Coronary artery (tissue), 2 donors: ENCODE data around the gene ZC3H8.
A peak's percentile ranks its signal among the peaks of the same experiment; 100 is the strongest.

Experiments used
- DNase-seq: peaks from one replicate; pipeline ENCODE4 v3.0.0-alpha.2; 2017; ENCODE audit warnings: low spot score
- H3K27ac ChIP-seq, 2 donors: fragments of 200-600 bp; sonication (generic); one replicate each; pipeline ENCODE4 v1.5.1; 2016 to 2019
- H3K4me3 ChIP-seq: fragments of 200-600 bp; sonication (generic); 2 replicates; pipeline ENCODE4 v1.5.1; 2016; ENCODE audit warnings: mild to moderate bottlenecking, moderate library complexity
- TF ChIP-seq, protein P1 (sequence below): fragments of 200-600 bp; sonication (generic); IDR thresholded peaks from one replicate; pipeline ENCODE4 v1.5.1; 2019; ENCODE audit warnings: antibody characterized with exemption

The ZC3H8 gene

DNA sequence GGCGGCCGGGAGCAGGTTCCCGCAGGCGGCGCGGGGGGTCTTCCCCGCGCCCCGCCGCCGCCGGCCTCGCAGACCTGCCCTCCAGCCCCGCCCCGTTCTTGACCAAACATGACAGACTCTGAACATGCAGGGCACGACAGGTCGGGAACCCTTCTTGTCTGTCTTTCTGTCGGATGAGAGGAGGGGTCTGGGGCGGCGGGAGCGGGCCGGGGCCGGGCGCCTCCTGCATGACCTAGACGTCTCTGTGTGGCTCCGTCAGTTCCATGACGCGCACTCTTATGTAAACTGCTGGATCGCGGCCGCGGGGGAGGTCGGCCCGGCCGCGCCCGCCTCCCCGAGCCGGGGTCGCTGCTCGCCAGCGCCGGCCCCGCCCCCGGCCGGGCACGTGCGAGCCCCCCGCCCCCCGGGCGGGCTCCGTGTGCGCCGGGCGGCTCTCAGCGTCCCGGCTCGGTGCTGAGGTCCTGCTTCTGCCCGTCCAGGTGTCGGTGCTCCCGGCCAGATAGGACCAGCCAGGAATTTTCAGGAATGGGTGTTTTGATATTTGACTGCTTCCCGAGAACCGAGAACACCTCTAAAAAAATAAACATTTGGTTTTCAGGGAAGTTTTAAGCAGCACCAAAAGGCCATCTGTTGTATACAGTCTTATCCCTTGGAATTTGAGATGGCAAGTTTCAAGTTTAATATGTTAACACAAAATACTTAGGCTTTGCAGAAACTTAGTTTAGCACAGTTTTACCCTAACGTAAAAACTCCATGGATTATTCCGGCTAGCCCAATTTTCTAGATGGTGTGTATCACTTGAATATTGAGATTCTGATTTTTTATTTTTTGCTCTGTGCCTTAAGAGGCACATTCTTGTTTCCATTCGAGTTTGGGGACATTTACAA is 21.3 kb upstream of the ZC3H8 start:
- TF ChIP-seq, protein P1, sequence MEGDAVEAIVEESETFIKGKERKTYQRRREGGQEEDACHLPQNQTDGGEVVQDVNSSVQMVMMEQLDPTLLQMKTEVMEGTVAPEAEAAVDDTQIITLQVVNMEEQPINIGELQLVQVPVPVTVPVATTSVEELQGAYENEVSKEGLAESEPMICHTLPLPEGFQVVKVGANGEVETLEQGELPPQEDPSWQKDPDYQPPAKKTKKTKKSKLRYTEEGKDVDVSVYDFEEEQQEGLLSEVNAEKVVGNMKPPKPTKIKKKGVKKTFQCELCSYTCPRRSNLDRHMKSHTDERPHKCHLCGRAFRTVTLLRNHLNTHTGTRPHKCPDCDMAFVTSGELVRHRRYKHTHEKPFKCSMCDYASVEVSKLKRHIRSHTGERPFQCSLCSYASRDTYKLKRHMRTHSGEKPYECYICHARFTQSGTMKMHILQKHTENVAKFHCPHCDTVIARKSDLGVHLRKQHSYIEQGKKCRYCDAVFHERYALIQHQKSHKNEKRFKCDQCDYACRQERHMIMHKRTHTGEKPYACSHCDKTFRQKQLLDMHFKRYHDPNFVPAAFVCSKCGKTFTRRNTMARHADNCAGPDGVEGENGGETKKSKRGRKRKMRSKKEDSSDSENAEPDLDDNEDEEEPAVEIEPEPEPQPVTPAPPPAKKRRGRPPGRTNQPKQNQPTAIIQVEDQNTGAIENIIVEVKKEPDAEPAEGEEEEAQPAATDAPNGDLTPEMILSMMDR, result no peak
- peak overlapping the region; percentile 95 for H3K4me3 ChIP-seq
- peak; percentile 92 for DNase-seq
- H3K27ac ChIP-seq, result peak overlapping the region; percentile 99

DNA sequence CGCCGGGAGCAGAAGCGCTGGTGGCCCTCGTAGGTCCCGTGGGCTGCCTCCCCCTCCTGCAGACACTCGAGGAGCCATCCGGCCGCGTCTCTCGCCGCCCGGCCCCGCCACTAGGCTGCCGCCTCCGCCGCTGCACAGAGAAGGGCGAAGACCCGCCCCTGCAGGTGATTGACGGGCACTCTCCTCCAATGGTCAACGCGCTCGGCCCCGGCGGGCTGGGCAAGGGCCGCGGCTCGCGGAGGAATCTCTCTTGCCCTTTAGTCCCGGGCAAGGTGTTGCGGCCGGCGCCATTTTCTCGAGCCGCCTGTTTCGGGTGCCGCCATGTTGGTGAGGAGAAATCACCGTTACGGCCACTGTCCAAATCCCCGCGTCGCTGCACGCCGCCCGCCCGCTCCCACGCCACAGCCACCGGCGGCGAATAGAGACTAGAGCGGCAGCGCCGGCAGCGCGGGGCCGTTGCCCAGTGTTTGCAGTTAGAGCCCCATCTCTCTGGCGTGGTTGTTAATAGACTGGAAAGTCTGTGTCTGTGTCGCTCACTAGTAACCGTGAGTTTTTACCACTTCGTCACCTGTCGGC is 20.6 kb upstream of the ZC3H8 start, which contains the start of gene ZC3H6:
TSS of gene ZC3H6 (plus strand) at position 287 of the 576 bp plus-strand sequence. CDS start 398 bp downstream, outside the sequence.
- TF ChIP-seq, protein P1, result no peak

DNA sequence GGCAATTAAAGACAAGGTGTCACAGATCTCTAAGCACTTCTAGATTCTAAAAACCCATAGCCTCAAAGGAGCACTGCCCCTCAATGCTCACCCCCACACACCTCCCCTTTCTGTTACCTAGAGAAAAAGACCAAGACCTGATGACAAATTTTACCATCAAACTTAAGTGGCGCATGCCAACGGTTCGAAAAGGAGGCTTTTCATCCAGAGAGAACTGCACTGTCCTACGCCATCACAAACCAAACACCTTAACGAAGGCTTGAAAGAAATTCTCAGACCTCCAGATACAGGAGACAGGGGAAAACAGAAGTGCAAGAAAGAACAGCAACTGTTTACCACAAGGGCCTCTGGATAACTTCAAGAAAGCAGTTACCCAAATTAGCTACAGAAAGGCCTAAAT is 18.5 kb upstream of the ZC3H8 start:
- TF ChIP-seq, protein P1, result no peak
- H3K27ac ChIP-seq, result no peak overlapping the region
- no peak overlapping the region for H3K4me3 ChIP-seq
- DNase-seq, result no peak

More for the DNA sequence above, 20.6 kb upstream of the ZC3H8 start, which contains the start of gene ZC3H6:
- H3K27ac ChIP-seq, result peak within 1 kb of the TSS; percentile 99
- peak; percentile 99 for DNase-seq
- peak within 1 kb of the TSS; percentile 95 for H3K4me3 ChIP-seq

DNA sequence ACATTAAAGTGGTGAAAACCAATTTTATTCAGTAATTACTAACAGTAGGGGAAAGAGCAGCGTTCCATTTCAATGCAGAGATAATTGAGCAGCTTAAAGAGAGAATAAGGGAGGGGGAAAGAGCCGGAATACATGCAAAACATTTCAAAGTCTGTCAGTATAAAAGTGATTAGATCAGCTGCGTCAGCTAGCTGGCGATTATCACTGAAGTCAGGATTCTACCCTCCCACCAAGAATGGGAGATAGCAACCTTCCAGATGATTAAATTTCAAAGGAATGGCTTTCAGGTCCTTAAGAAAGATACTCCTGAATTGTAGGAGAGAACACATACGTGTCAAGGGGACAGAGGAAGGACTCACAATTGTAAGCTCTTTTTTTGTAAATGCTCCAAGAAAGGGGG is 17.8 kb upstream of the ZC3H8 start:
- no peak for DNase-seq
- H3K4me3 ChIP-seq, result no peak overlapping the region
- no peak overlapping the region for H3K27ac ChIP-seq
- TF ChIP-seq, protein P1, result no peak

DNA sequence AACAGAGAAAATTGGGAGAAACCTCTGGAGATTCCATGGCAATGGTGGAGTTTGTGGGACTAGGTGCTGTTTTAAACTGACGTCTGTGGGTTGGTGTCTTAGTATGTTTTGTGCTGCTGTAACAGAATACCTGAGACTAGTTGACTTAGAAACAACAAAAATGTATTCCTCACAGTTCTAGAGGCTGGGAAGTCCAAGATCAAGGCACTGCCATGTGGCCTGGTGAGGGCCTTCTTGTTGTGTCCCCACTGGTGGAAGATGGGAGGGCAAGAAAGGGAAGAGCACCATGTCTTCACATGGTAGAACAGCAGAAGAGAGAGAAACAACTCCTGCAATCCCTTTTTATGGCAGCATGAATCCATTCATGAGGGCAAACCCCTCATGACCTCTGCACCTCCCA is 13.7 kb upstream of the ZC3H8 start:
- Histone ChIP-seq H3K27ac (no peak overlapping the region), H3K4me3 (no peak overlapping the region)
- DNase-seq, result no peak
- TF ChIP-seq, protein P1, result no peak

DNA sequence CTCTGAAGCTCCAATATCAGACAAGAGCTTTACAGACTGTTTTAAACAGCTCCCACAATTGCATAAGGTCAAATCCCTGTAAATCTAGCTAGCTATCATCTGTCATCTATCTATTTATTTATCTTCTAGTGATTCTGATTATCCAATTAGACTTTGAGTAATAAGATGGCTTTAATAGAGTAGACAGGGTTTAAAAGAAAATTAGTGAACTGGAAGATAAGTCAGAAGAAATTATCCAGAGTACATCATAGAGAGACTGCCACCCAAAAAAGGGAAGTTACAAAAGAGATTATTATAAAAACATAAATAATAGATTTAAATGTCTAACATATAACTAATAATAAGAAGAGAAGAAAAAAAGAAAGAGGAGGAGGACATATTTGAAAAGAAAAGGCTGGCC is 8.0 kb upstream of the ZC3H8 start:
- H3K4me3 ChIP-seq, result no peak overlapping the region

More for the DNA sequence above, 8.0 kb upstream of the ZC3H8 start:
- no peak for DNase-seq
- TF ChIP-seq, protein P1, result no peak
- H3K27ac ChIP-seq, result no peak overlapping the region
